Stimulated activated naive CD8-positive, alpha-beta T cell treated with anti-CD3 and anti-CD28 coated beads, Interleukin-15, amount 100 ng/mL, for 72 hours (primary cell): ENCODE measurements around the gene ZNF554.

Experiments
- ATAC-seq: fragments of 150-1000 bp; cut with Tn5 transposase; 2 replicates; pipeline ENCODE4 v1.10.0; 2021; ENCODE audit warnings: mild to moderate bottlenecking, moderate library complexity
- DNase-seq, 2 donors: peaks; one replicate each; pipeline ENCODE4 v3.0.0; 2021 to 2022
- H3K27ac Mint-ChIP-seq, 2 donors: one replicate each; pipeline ENCODE4 v1.8.0; 2022; ENCODE audit warnings: mild to moderate bottlenecking in 2 of 2, mixed read lengths in 2 of 2, moderate library complexity in 2 of 2
- H3K27me3 Mint-ChIP-seq: one replicate; pipeline ENCODE4 v1.8.0; 2022; ENCODE audit warnings: mixed read lengths
- H3K4me1 Mint-ChIP-seq: one replicate; pipeline ENCODE4 v1.8.0; 2022; ENCODE audit warnings: mild to moderate bottlenecking, mixed read lengths
- H3K4me3 Mint-ChIP-seq, 2 donors: one replicate each; pipeline ENCODE4 v1.8.0; 2022; ENCODE audit warnings: mild to moderate bottlenecking in 2 of 2, mixed read lengths in 2 of 2, moderate library complexity in 1 of 2
- H3K9me3 Mint-ChIP-seq, 2 donors: one replicate each; pipeline ENCODE4 v1.8.0; 2022; ENCODE audit warnings: mixed read lengths in 2 of 2

The ZNF554 gene

GRCh38 chr19:2799273-2800020 is 20.2 kb upstream of the ZNF554 start:
- no peak for ATAC-seq
- Mint-ChIP-seq H3K27ac (peak overlapping the region in 1 of 2 donors; percentile 59), H3K9me3 (no peaks in the 10 kb centered on the region), H3K27me3 (no peaks in the 10 kb centered on the region), H3K4me3 (no peak overlapping the region), H3K4me1 (peaks cover 19% of the 10 kb centered on the region)
- no peak for DNase-seq

- Mint-ChIP-seq H3K9me3 (no peaks in the 10 kb centered on the region), H3K4me3 (no peak overlapping the region), H3K4me1 (peaks cover 25% of the 10 kb centered on the region), H3K27me3 (no peaks in the 10 kb centered on the region), H3K27ac (no peak overlapping the region)
- DNase-seq (no peak), ATAC-seq (no peak)
Measured at GRCh38 chr19:2800506-2800905, 19.2 kb upstream of the ZNF554 start.

- H3K4me3 Mint-ChIP-seq: no peak overlapping the region
- H3K4me1 Mint-ChIP-seq: peaks cover 25% of the 10 kb centered on the region
- ATAC-seq (no peak), DNase-seq (no peak)
- H3K27me3 Mint-ChIP-seq: no peaks in the 10 kb centered on the region
- H3K9me3 Mint-ChIP-seq: no peaks in the 10 kb centered on the region
- no peak overlapping the region for H3K27ac Mint-ChIP-seq
Measured at GRCh38 chr19:2802826-2803225, 16.8 kb upstream of the ZNF554 start.

- H3K4me1 Mint-ChIP-seq: peaks cover 25% of the 10 kb centered on the region
- DNase-seq (no peak), ATAC-seq (no peak)
- no peaks in the 10 kb centered on the region for H3K27me3 Mint-ChIP-seq
- no peaks in the 10 kb centered on the region for H3K9me3 Mint-ChIP-seq
- no peak overlapping the region for H3K4me3 Mint-ChIP-seq
- peak overlapping the region in 1 of 2 donors; percentile 72 for H3K27ac Mint-ChIP-seq
Measured at GRCh38 chr19:2803486-2804155, 16.0 kb upstream of the ZNF554 start.

GRCh38 chr19:2804156-2805004 is 15.3 kb upstream of the ZNF554 start:
- no peaks in the 10 kb centered on the region for H3K27me3 Mint-ChIP-seq
- DNase-seq (no peak), ATAC-seq (no peak)
- no peak overlapping the region for H3K27ac Mint-ChIP-seq
- peaks cover 25% of the 10 kb centered on the region for H3K4me1 Mint-ChIP-seq
- H3K9me3 Mint-ChIP-seq: no peaks in the 10 kb centered on the region
- no peak overlapping the region for H3K4me3 Mint-ChIP-seq

- Mint-ChIP-seq H3K4me3 (no peak overlapping the region), H3K27me3 (no peaks in the 10 kb centered on the region), H3K4me1 (peaks cover 25% of the 10 kb centered on the region), H3K9me3 (no peaks in the 10 kb centered on the region), H3K27ac (peak overlapping the region; percentile 37 to 57)
- DNase-seq (no peak), ATAC-seq (no peak)
Measured at GRCh38 chr19:2805261-2805900, 14.3 kb upstream of the ZNF554 start.

GRCh38 chr19:2805991-2806649 is 13.5 kb upstream of the ZNF554 start:
- Mint-ChIP-seq H3K9me3 (no peaks in the 10 kb centered on the region), H3K27me3 (no peaks in the 10 kb centered on the region), H3K4me3 (no peak overlapping the region), H3K27ac (peak overlapping the region in 1 of 2 donors; percentile 27), H3K4me1 (peaks cover 25% of the 10 kb centered on the region)
- DNase-seq (no peak), ATAC-seq (no peak)

GRCh38 chr19:2806736-2807378 is 12.8 kb upstream of the ZNF554 start:
- Mint-ChIP-seq H3K4me1 (peaks cover 21% of the 10 kb centered on the region), H3K27me3 (no peaks in the 10 kb centered on the region), H3K27ac (no peak overlapping the region), H3K9me3 (no peaks in the 10 kb centered on the region), H3K4me3 (no peak overlapping the region)
- DNase-seq (no peak), ATAC-seq (no peak)

- ATAC-seq (no peak), DNase-seq (no peak)
- peak overlapping the region in 1 of 2 donors; percentile 27 for H3K27ac Mint-ChIP-seq
- H3K4me3 Mint-ChIP-seq: no peak overlapping the region
- no peaks in the 10 kb centered on the region for H3K9me3 Mint-ChIP-seq
- H3K4me1 Mint-ChIP-seq: peaks cover 19% of the 10 kb centered on the region
- H3K27me3 Mint-ChIP-seq: no peaks in the 10 kb centered on the region
Measured at GRCh38 chr19:2807379-2808128, 12.1 kb upstream of the ZNF554 start.

GRCh38 chr19:2808129-2808941 is 11.3 kb upstream of the ZNF554 start:
- Mint-ChIP-seq H3K9me3 (no peaks in the 10 kb centered on the region), H3K4me3 (no peak overlapping the region), H3K27me3 (no peaks in the 10 kb centered on the region), H3K27ac (no peak overlapping the region), H3K4me1 (peaks cover 17% of the 10 kb centered on the region)
- no peak for ATAC-seq
- DNase-seq: no peak

- Mint-ChIP-seq H3K27ac (peak overlapping the region in 1 of 2 donors; percentile 19), H3K4me1 (peaks cover 5% of the 10 kb centered on the region), H3K27me3 (no peaks in the 10 kb centered on the region), H3K9me3 (no peaks in the 10 kb centered on the region), H3K4me3 (no peak overlapping the region)
- ATAC-seq (no peak), DNase-seq (no peak)
Measured at GRCh38 chr19:2809387-2810140, 10.1 kb upstream of the ZNF554 start.

- Mint-ChIP-seq H3K9me3 (no peaks in the 10 kb centered on the region), H3K27ac (peak overlapping the region in 1 of 2 donors; percentile 48), H3K4me1 (no peaks in the 10 kb centered on the region), H3K4me3 (no peak overlapping the region), H3K27me3 (no peaks in the 10 kb centered on the region)
- DNase-seq (no peak), ATAC-seq (peak; percentile 34)
Measured at GRCh38 chr19:2810141-2811091, 9.3 kb upstream of the ZNF554 start.
